PC-9 (cell line): Measurements from ENCODE around the gene ALKBH5. TPM values are rescaled to one million over a fixed set of nuclear protein-coding genes. Genes with fewer than 3 reads are reported as not detected.

ENCODE experiments used
- BruUV-seq: library from RNA; stranded (reverse); fragments of 400-500 nt; replicated peaks from 2 replicates; lab custom pipeline; 2021; lab: Mats Ljungman, UMichigan
- CTCF ChIA-PET: fragments of 300-600 bp; sonication (Branson Sonifier 250); formaldehyde crosslinking; loops from one replicate; lab custom pipeline; 2022; ENCODE audit warnings: antibody characterized with exemption; lab: Charles Lee
- POLR2A ChIA-PET: fragments of 300-600 bp; sonication (Branson Sonifier 250); formaldehyde crosslinking; loops from one replicate; lab custom pipeline; 2022; ENCODE audit warnings: antibody characterized with exemption; ENCODE audit not compliant: unreplicated experiment; lab: Charles Lee
- DNase-seq, 2 experiments: peaks; one replicate each; pipeline versions ENCODE4 v3.0.0 to v3.0.0-alpha.2; 2015 to 2022; ENCODE audit warnings: mixed read lengths in 1 of 2
- H2AFZ ChIP-seq: fragments of 200-600 bp; sonication (generic); 2 replicates; pipeline ENCODE4 v1.8.1; 2017; ENCODE audit warnings: antibody characterized with exemption
- H3F3A ChIP-seq: fragments of 200-600 bp; sonication (generic); 2 replicates; pipeline ENCODE4 v1.8.1; 2017; ENCODE audit warnings: antibody characterized with exemption, mild to moderate bottlenecking, low read depth; ENCODE audit not compliant: insufficient read depth
- H3K27ac ChIP-seq: fragments of 200-600 bp; sonication (generic); 2 replicates; pipeline ENCODE4 v1.6.1; 2016; ENCODE audit warnings: mixed run types
- H3K27me3 ChIP-seq: fragments of 200-600 bp; sonication (generic); 2 replicates; pipeline ENCODE4 v1.6.1; 2016; ENCODE audit warnings: low read depth, mixed run types; ENCODE audit not compliant: insufficient read depth
- H3K36me3 ChIP-seq: fragments of 200-600 bp; sonication (generic); 2 replicates; pipeline ENCODE4 v1.6.1; 2016; ENCODE audit warnings: low read depth, mixed run types
- H3K4me1 ChIP-seq: fragments of 200-600 bp; sonication (generic); replicated peaks from 2 replicates; pipeline ENCODE4 v1.6.1; 2016; ENCODE audit warnings: mixed run types; ENCODE audit not compliant: insufficient read depth
- H3K4me2 ChIP-seq: fragments of 200-600 bp; sonication (generic); 2 replicates; pipeline ENCODE4 v1.6.1; 2017; ENCODE audit warnings: mixed run types
- H3K4me3 ChIP-seq: fragments of 200-600 bp; sonication (generic); 2 replicates; pipeline ENCODE4 v1.6.1; 2016; ENCODE audit warnings: mixed run types
- H3K79me2 ChIP-seq: fragments of 200-600 bp; sonication (generic); 2 replicates; pipeline ENCODE4 v1.6.1; 2017; ENCODE audit warnings: low read depth, mixed run types
- H3K9me2 ChIP-seq: fragments of 200-600 bp; sonication (generic); 2 replicates; pipeline ENCODE4 v1.8.1; 2017; ENCODE audit warnings: mild to moderate bottlenecking; ENCODE audit not compliant: insufficient read depth
- H3K9me3 ChIP-seq: fragments of 200-600 bp; sonication (generic); 2 replicates; pipeline ENCODE4 v1.8.1; 2016; ENCODE audit warnings: low read depth; ENCODE audit not compliant: insufficient read depth
- H4K20me1 ChIP-seq: fragments of 200-600 bp; sonication (generic); 2 replicates; pipeline ENCODE4 v1.8.1; 2017; ENCODE audit not compliant: insufficient read depth
- CTCF ChIP-seq: fragments of 200-600 bp; sonication (generic); conservative IDR thresholded peaks from 2 replicates; pipeline ENCODE4 v1.6.1; 2017; ENCODE audit warnings: mixed run types, antibody characterized with exemption, mild to moderate bottlenecking, moderate library complexity
- EZH2 ChIP-seq: fragments of 200-600 bp; sonication (generic); IDR thresholded peaks from 2 replicates; pipeline ENCODE4 v1.8.0; 2017; ENCODE audit warnings: antibody characterized with exemption, low read depth
- intact Hi-C: fragments of 100-400 bp; cut with micrococcal nuclease; formaldehyde crosslinking; loops from one replicate; pipeline ENCODE4 v1.10.0; 2022; ENCODE audit not compliant: unreplicated experiment
- total RNA-seq: library from RNA; stranded (reverse); gene quantifications from 2 replicates; pipeline ENCODE4 v1.2.3, GENCODE V29; 2021

ALKBH5 gene
- total RNA-seq, 1 experiment from 2014 or later = 117 TPM

- H4K20me1 ChIP-seq = no peaks in the 10 kb centered on the region
- peaks cover 19% of the 10 kb centered on the region for H3F3A ChIP-seq
- no TSS peak for BruUV-seq
- H3K79me2 ChIP-seq = no peaks in the 10 kb centered on the region
- peaks cover 22% of the 10 kb centered on the region for H3K4me1 ChIP-seq
- intact Hi-C loops = loop anchor here (1.0 kb wide), 1 partner anchor 76 kb away; no protein-coding TSS in a partner anchor
- no peak overlapping the region for H2AFZ ChIP-seq
- H3K36me3 ChIP-seq = no peaks in the 10 kb centered on the region
- no peaks in the 10 kb centered on the region for H3K9me2 ChIP-seq
- TF ChIP-seq CTCF = peak; percentile 98
- no peak for TF ChIP-seq EZH2
- peak in 1 of 2 experiments; percentile 83 for DNase-seq
- no peak overlapping the region for H3K4me2 ChIP-seq
- no peak overlapping the region for H3K27ac ChIP-seq
- POLR2A ChIA-PET = no interaction called here
- no peaks in the 10 kb centered on the region for H3K27me3 ChIP-seq
- H3K9me3 ChIP-seq = no peaks in the 10 kb centered on the region
- CTCF ChIA-PET = interaction anchor here (2.1 kb wide), 1 partner anchor 18 kb away, joined by 6 read pairs; no protein-coding TSS in a partner anchor
- H3K4me3 ChIP-seq = no peak overlapping the region
Measured at GRCh38 chr17:18217412-18218015, 33.9 kb downstream of the ALKBH5 start.

GRCh38 chr17:18218756-18219415, 35.3 kb downstream of the ALKBH5 start:
- no TSS peak for BruUV-seq
- no peak for DNase-seq
- H3K27me3 ChIP-seq = no peaks in the 10 kb centered on the region
- no peaks in the 10 kb centered on the region for H3K36me3 ChIP-seq
- intact Hi-C loops = loop anchor here (1.0 kb wide), 1 partner anchor 78 kb away; no protein-coding TSS in a partner anchor
- H3K4me2 ChIP-seq = peak overlapping the region; percentile 17; the same call in 1 of the 2 replicates
- no peaks in the 10 kb centered on the region for H4K20me1 ChIP-seq
- POLR2A ChIA-PET = interaction anchor here (0.6 kb wide), 1 partner anchor 78 kb away, joined by 3 read pairs; no protein-coding TSS in a partner anchor
- H3K9me2 ChIP-seq = no peaks in the 10 kb centered on the region
- H3F3A ChIP-seq = peaks cover 19% of the 10 kb centered on the region
- no peak overlapping the region for H2AFZ ChIP-seq
- no peak for TF ChIP-seq EZH2
- TF ChIP-seq CTCF = no peak
- no peak overlapping the region for H3K4me3 ChIP-seq
- H3K4me1 ChIP-seq = peaks cover 22% of the 10 kb centered on the region
- CTCF ChIA-PET = interaction anchor here (0.7 to 2.1 kb wide), 2 partner anchors 17 to 103 kb away, joined by 5 to 6 read pairs; no protein-coding TSS in a partner anchor
- H3K79me2 ChIP-seq = no peaks in the 10 kb centered on the region
- no peaks in the 10 kb centered on the region for H3K9me3 ChIP-seq
- H3K27ac ChIP-seq = no peak overlapping the region

DNA sequence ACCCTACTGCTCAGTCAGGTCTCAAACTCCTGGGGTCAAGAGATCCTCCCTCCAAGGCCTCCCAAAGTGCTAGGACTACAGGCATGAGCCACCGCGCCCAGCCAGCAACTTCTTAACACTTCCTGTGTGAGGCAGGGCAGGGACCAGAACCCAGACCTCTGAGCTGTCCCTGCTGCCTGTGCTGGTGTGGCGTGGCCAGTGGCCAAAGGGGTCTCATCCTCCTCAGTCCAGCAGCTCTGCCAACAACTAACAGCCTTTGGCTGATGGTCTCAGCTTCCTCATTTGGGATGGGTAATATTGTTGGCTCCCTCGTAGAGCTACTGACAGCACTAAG, 40.4 kb downstream of the ALKBH5 start:
- H4K20me1 ChIP-seq = no peaks in the 10 kb centered on the region
- no peaks in the 10 kb centered on the region for H3K9me3 ChIP-seq
- H3K36me3 ChIP-seq = no peaks in the 10 kb centered on the region
- DNase-seq = no peak
- H3K4me3 ChIP-seq = no peak overlapping the region
- intact Hi-C loops = loop anchor here (10.0 kb wide), 1 partner anchor 91 kb away; the partner anchor contains the start of genes SMCR8 and TOP3A
- H3K79me2 ChIP-seq = peaks cover 13% of the 10 kb centered on the region
- H3K9me2 ChIP-seq = no peaks in the 10 kb centered on the region
- H3F3A ChIP-seq = peaks cover 5% of the 10 kb centered on the region; the same call in 1 of the 2 replicates
- POLR2A ChIA-PET = interaction anchor here (0.6 to 0.9 kb wide), 2 partner anchors 12 to 18 kb away, joined by 3 to 6 read pairs; no protein-coding TSS in a partner anchor
- H3K27me3 ChIP-seq = no peaks in the 10 kb centered on the region
- no peak for TF ChIP-seq CTCF
- TF ChIP-seq EZH2 = no peak
- H2AFZ ChIP-seq = no peak overlapping the region
- CTCF ChIA-PET = no interaction called here
- no TSS peak for BruUV-seq
- H3K27ac ChIP-seq = no peak overlapping the region
- H3K4me1 ChIP-seq = peaks cover 28% of the 10 kb centered on the region
- no peak overlapping the region for H3K4me2 ChIP-seq
